ENCODE results near the gene PLEKHG7.
"Not testable (repeated sequence)": the region's sequence is repeated elsewhere in the genome, so short reads cannot be mapped to it uniquely, and the experiment has no call there.

The PLEKHG7 gene

GRCh38 chr12:92702754-92703679 lies at the start of gene PLEKHG7:
Gene PLEKHG7 (plus strand): TSS chr12:92702989. CDS start chr12:92706632, 3,643 bp downstream.
- DNase-seq (ENCODE audit: low spot score): no peak

- DNase-seq (ENCODE audit: low spot score): not testable (repeated sequence)
Measured at GRCh38 chr12:92654256-92654655, 48.5 kb upstream of the PLEKHG7 start.

- no peak for DNase-seq (ENCODE audit: low spot score)
Measured at GRCh38 chr12:92654929-92655328, 47.9 kb upstream of the PLEKHG7 start.

GRCh38 chr12:92656911-92657310 lies 45.9 kb upstream of the PLEKHG7 start:
- DNase-seq (ENCODE audit: low spot score): no peak

GRCh38 chr12:92657770-92658169 lies 45.0 kb upstream of the PLEKHG7 start:
- DNase-seq (ENCODE audit: low spot score): no peak

- DNase-seq (ENCODE audit: low spot score): no peak
Measured at GRCh38 chr12:92658611-92659010, 44.2 kb upstream of the PLEKHG7 start.

- no peak for DNase-seq (ENCODE audit: low spot score)
Measured at GRCh38 chr12:92661269-92661668, 41.5 kb upstream of the PLEKHG7 start.

- no peak for DNase-seq (ENCODE audit: low spot score)
Measured at GRCh38 chr12:92665496-92665895, 37.3 kb upstream of the PLEKHG7 start.

- no peak for DNase-seq (ENCODE audit: low spot score)
Measured at GRCh38 chr12:92668739-92669138, 34.0 kb upstream of the PLEKHG7 start.

GRCh38 chr12:92671524-92671923 lies 31.3 kb upstream of the PLEKHG7 start:
- DNase-seq (ENCODE audit: low spot score): not testable (repeated sequence)

- no peak for DNase-seq (ENCODE audit: low spot score)
Measured at GRCh38 chr12:92673756-92674155, 29.0 kb upstream of the PLEKHG7 start.

- DNase-seq (ENCODE audit: low spot score): no peak
Measured at GRCh38 chr12:92674500-92674899, 28.3 kb upstream of the PLEKHG7 start.

GRCh38 chr12:92675092-92675865 lies 27.5 kb upstream of the PLEKHG7 start:
- DNase-seq (ENCODE audit: low spot score): no peak

GRCh38 chr12:92676710-92677109 lies 26.1 kb upstream of the PLEKHG7 start:
- no peak for DNase-seq (ENCODE audit: low spot score)

GRCh38 chr12:92690601-92691000 lies 12.2 kb upstream of the PLEKHG7 start:
- DNase-seq (ENCODE audit: low spot score): no peak

- DNase-seq (ENCODE audit: low spot score): no peak
Measured at GRCh38 chr12:92695056-92695455, 7.7 kb upstream of the PLEKHG7 start.

- no peak for DNase-seq (ENCODE audit: low spot score)
Measured at GRCh38 chr12:92695577-92695976, 7.2 kb upstream of the PLEKHG7 start.

- no peak for DNase-seq (ENCODE audit: low spot score)
Measured at GRCh38 chr12:92696216-92696615, 6.6 kb upstream of the PLEKHG7 start.

- no peak for DNase-seq (ENCODE audit: low spot score)
Measured at GRCh38 chr12:92698474-92698873, 4.3 kb upstream of the PLEKHG7 start.

GRCh38 chr12:92701441-92701840 lies 1.3 kb upstream of the PLEKHG7 start:
- DNase-seq (ENCODE audit: low spot score): no peak

- DNase-seq (ENCODE audit: low spot score): no peak
Measured at GRCh38 chr12:92703786-92704185, 997 bp downstream of the PLEKHG7 start.

GRCh38 chr12:92706594-92706993 lies 3.8 kb downstream of the PLEKHG7 start:
- no peak for DNase-seq (ENCODE audit: low spot score)

- DNase-seq (ENCODE audit: low spot score): no peak
Measured at GRCh38 chr12:92707926-92708325, 5.1 kb downstream of the PLEKHG7 start.
